ENCODE data around the gene TNFSF8. TPM values are rescaled to one million over a fixed set of nuclear protein-coding genes. Genes with fewer than 3 reads are reported as not detected.

TNFSF8 gene
- total RNA-seq, 1 experiment from 2014 or later = not detected

DNA sequence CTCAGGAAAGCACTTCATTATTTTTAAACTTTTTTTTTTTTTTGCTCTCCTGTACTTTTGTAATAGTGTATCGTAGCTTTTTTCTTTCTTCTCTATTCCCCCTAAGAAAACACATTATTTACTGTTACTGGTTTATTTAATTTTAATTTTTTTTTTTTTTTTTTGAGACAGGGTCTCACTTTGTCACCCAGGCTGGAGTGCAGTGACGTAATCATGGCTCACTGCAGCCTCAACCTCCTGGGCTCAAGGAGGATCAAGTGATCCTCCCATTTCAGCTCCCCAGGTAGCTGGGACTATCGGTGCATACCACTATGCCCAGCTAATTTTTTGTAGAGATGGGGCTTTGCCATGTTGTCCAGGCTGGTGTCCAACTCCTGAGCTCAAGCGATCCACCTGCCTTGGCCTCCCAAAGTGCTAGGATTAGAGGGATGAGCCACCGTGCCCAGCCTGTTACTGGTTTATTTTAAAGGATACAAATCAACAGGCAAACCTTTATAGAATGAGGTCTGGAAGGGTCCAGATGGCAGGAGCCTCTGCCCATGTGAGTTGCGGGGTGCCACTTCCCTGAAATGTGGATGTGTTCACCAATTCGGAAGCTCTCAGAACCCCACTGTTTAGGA lies 75.5 kb downstream of the TNFSF8 start:
- in situ Hi-C loops (cut with HindIII; ENCODE audit: low pct_unique_long_range_greater_than_20kb, low sequenced_read_pairs) = no loop called here
- no peak for DNase-seq (ENCODE audit: low read depth)

DNA sequence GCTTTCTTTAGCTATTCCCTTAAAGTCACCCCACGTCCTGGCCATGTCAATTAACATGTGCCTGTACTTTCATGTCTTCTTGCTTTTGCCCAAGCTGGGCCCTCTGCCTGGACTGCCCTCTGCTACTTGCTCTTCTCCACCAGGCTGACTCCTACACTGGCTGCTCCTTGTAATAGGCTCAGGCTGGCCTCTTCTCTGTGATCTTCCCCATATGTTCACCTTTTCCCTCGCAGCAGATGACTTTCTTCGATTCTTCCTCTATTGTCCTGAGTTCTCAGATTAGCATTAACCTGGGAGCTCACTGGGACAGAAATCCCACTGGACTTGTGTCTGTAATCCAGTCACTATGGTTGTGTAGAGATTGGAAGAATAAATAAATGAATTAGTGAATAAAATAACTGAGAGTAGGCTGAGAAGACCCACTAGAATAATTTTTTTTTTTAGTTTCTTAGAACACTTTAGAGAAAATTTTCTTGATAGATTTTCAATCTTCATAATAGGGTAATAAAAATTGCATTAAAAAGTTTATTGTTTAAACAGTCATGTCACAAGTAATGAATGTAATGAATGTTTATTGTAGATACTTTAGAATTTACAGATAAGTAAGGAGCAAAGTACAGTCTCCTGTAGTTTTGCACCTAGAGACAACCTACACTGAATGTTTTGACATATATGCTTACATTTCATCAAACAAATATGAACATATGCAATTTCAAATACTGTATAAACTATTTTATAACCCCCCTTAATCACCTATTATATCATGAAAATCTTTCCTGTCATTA lies 77.1 kb downstream of the TNFSF8 start:
- no peak for DNase-seq (ENCODE audit: low read depth)
- in situ Hi-C loops (cut with HindIII; ENCODE audit: low pct_unique_long_range_greater_than_20kb, low sequenced_read_pairs) = no loop called here

DNA sequence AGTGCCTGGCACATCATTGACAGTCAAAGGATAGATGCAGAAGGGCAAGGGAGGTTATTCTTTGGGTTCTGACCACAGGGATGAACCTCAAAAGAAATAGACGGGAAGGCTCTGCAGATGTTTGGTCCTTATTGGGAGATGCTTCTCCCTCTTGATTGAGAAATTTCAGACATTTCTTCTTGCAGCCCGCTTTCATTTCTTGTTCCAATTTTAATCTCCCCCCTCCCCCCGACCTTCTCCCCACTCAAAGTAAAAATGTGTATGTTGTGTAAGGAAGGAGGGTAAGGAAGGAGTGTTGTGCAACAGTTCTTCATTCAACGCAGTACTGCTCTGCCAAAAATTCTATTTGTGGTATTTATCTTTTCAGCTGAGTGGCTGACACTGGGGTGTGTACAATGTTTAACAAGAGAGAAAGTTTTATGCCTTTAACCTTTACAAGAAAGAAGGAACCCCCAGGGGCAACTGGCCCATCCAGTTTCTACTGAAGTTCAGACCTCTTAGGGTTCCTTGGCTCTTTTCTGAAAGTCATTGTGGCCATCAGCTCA lies 78.3 kb downstream of the TNFSF8 start:
- no peak for DNase-seq (ENCODE audit: low read depth)
- in situ Hi-C loops (cut with HindIII; ENCODE audit: low pct_unique_long_range_greater_than_20kb, low sequenced_read_pairs) = no loop called here

DNA sequence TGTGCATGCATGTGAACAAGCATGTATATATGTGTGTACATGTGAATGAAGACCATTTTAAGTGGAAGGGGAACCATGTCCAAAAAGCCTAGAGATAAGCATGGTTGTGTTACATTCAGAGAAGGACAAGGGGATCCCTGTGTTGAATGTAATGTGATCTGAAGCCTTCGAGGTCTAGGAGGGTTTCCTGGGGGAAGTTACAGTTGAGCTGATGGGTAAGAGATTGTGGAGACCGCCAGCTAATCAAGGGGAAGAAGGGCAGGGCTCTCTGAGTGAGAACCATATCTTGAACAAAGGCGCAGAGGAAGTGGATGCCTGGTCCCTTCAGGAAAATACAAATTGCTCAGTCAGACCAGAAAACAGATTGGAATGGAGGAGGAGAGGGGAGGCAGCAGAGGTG lies 79.1 kb downstream of the TNFSF8 start:
- in situ Hi-C loops (cut with HindIII; ENCODE audit: low pct_unique_long_range_greater_than_20kb, low sequenced_read_pairs) = no loop called here
- no peak for DNase-seq (ENCODE audit: low read depth)

Other genes starting within 250 kb of the TNFSF8 start
- not detected in 2 replicates for gene TEX48, start 248.4 kb downstream of the TNFSF8 start, total RNA-seq (2014; rRNA removed; shearing (Covaris generic); ENCODE audit: low replicate concordance)
- 0.07 and 0.98 TPM in 2 replicates for gene TNFSF15, start 124.6 kb downstream of the TNFSF8 start, total RNA-seq (2014; rRNA removed; shearing (Covaris generic); ENCODE audit: low replicate concordance)
- gene TNC, start 187.6 kb upstream of the TNFSF8 start, total RNA-seq (2014; rRNA removed; shearing (Covaris generic); ENCODE audit: low replicate concordance) = 0.09 and 3.3 TPM in 2 replicates

All from Caki2 (cell line).